DMS 273 (cell line): ENCODE measurements around the gene TMEM174.
"Not testable (repeated sequence)": the region's sequence is repeated elsewhere in the genome, so short reads cannot be mapped to it uniquely, and the experiment has no call there.

ENCODE experiments used
- DNase-seq: peaks from one replicate; lab custom pipeline; 2025; ENCODE audit not compliant: unreplicated experiment; lab: John Stamatoyannopoulos, UW

The TMEM174 gene

GRCh38 chr5:73192370-73192769 lies 19.4 kb downstream of the TMEM174 start:
- no peak for DNase-seq

- DNase-seq: no peak
These were observed 20.6 kb downstream of the TMEM174 start for GRCh38 chr5:73193592-73193991.

- no peak for DNase-seq
These were observed 23.2 kb downstream of the TMEM174 start for GRCh38 chr5:73196201-73196600.

- DNase-seq: no peak
These were observed 24.8 kb downstream of the TMEM174 start for GRCh38 chr5:73197637-73198257.

- DNase-seq: no peak
These were observed 26.0 kb downstream of the TMEM174 start for GRCh38 chr5:73198833-73199592.

GRCh38 chr5:73199671-73200070 lies 26.7 kb downstream of the TMEM174 start:
- DNase-seq: no peak

GRCh38 chr5:73201547-73202513 lies 28.8 kb downstream of the TMEM174 start:
- DNase-seq: peak; percentile 85

GRCh38 chr5:73204332-73204731 lies 31.3 kb downstream of the TMEM174 start:
- peak; percentile 24 for DNase-seq

GRCh38 chr5:73204733-73205132 lies 31.7 kb downstream of the TMEM174 start:
- DNase-seq: no peak

- DNase-seq: no peak
These were observed 32.3 kb downstream of the TMEM174 start for GRCh38 chr5:73205305-73205704.

- DNase-seq: not testable (repeated sequence)
These were observed 34.2 kb downstream of the TMEM174 start for GRCh38 chr5:73207239-73207638.

GRCh38 chr5:73209075-73209474 lies 36.1 kb downstream of the TMEM174 start:
- DNase-seq: not testable (repeated sequence)

- not testable (repeated sequence) for DNase-seq
These were observed 39.7 kb downstream of the TMEM174 start for GRCh38 chr5:73212693-73213092.

- peak; percentile 68 for DNase-seq
These were observed 40.6 kb downstream of the TMEM174 start for GRCh38 chr5:73213566-73213998.

- DNase-seq: peak; percentile 37
These were observed 41.3 kb downstream of the TMEM174 start for GRCh38 chr5:73214306-73214705.

GRCh38 chr5:73214996-73215395 lies 42.0 kb downstream of the TMEM174 start:
- DNase-seq: peak; percentile 37

GRCh38 chr5:73215531-73215890 lies 42.5 kb downstream of the TMEM174 start:
- DNase-seq: no peak

- peak; percentile 94 for DNase-seq
These were observed 43.1 kb downstream of the TMEM174 start for GRCh38 chr5:73215891-73216610.

- DNase-seq: peak; percentile 75
These were observed 45.7 kb downstream of the TMEM174 start for GRCh38 chr5:73218552-73219171.

- not testable (repeated sequence) for DNase-seq
These were observed 46.3 kb downstream of the TMEM174 start for GRCh38 chr5:73219336-73219735.
